ENCODE measurements around the gene USP47. TPM values are rescaled to one million over a fixed set of nuclear protein-coding genes. Genes with fewer than 3 reads are reported as not detected.

Gene USP47
- total and polyA plus RNA-seq, 5 experiments from 2014 or later, result 38.2 to 77.0 (median 54.3) TPM

DNA sequence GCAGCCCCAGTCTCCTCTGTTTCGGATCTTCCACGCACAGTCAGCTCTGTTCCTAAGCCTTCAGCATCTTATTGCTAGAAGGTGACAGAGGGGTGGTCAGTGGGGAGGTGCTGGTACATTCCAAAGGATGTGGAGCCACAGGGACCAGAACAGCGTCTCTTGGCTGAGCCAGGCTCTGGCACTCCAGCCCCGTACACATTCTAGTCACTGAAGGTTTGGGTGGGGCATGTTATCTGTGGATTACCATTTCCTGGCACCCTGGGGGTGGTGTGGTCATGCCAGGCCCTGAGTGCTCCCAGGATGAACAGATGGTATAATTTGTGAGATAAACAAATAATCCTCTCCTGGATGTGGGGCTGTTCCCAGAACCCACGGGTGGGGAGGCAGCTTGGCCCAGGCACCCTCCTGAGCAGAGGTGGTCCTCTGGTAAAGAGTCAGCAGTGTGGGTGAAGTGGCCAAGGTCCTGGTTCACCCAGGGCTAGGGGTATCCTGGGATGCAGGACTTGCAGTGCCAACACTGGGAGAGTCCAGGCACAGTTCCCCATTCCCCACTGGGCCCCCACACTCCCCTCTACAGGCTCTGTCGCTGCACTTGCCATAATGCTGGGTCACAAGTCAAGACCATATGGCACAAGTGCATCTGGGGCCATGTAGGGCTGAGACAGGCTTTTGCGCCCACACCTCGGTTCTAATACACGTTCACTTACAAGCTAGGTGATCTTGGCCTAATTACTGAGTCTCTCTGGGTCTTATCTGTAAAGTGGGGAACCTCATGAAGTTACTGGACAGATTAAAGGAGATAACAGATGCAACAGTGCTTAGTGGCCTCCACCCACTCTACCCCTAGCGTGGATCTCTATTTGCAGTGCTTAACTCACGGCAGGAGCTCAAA is 133.7 kb downstream of the USP47 start:
- no peaks in the 10 kb centered on the region for H3K36me3 Mint-ChIP-seq
- H3K27ac Mint-ChIP-seq, result peak overlapping the region in 2 of 10 donors; percentile 18 to 24
- H3K9me3 Mint-ChIP-seq, result no peaks in the 10 kb centered on the region
- DNase-seq, result no peak
- H3K27me3 Mint-ChIP-seq, result peaks cover 0 to under 1% (median 0%) of the 10 kb centered on the region in 5 donors
- POLR2A ChIA-PET, result interaction anchor here (0.9 kb wide), 1 partner anchor 9 kb away, joined by 3 read pairs; no protein-coding TSS in a partner anchor
- peaks cover 2 to 15% (median 9%) of the 10 kb centered on the region in 4 donors for H3K4me1 Mint-ChIP-seq
- H3K4me3 Mint-ChIP-seq, result no peak overlapping the region
- no peak for ATAC-seq

DNA sequence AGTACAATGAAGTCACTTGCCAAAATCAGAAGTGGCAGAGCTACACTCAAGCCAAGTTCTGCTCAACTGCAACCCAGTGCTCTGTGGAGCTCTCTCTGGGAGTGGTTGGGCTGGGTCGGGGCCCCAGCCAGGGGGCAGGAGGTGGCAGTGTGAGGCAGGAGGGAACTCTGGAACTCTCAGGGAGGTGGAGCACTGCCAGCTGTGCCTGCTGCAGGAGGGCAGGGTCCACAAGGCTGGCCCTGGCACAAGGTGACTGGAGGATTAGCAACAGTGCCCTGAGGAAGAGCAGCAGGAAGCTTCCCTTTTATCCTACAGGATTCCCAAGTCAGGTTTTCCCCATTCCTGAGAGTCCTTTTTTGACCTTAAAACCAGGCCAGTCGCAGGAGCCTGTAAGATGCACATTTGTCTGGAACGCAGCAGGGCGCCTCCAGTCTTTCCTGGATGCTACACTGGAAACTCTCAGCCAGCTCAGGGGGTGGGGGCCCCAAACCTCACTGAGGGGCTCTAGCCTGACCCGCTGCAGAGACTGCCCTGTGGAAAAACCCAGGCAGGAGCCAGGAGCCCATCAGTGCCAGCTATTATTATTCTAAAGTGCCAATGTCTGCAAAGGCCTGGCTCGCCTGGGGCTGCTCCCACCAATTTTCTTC is 134.8 kb downstream of the USP47 start:
- peak overlapping the region in 1 of 10 donors; percentile 18 for H3K27ac Mint-ChIP-seq
- ATAC-seq (no peak), DNase-seq (no peak)
- no peak overlapping the region for H3K4me3 Mint-ChIP-seq
- peaks cover 2 to 15% (median 9%) of the 10 kb centered on the region in 4 donors for H3K4me1 Mint-ChIP-seq
- no peaks in the 10 kb centered on the region for H3K36me3 Mint-ChIP-seq
- peaks cover 0 to 1% (median 0%) of the 10 kb centered on the region in 9 donors for H3K9me3 Mint-ChIP-seq
- POLR2A ChIA-PET, result no interaction called here
- H3K27me3 Mint-ChIP-seq, result no peaks in the 10 kb centered on the region

DNA sequence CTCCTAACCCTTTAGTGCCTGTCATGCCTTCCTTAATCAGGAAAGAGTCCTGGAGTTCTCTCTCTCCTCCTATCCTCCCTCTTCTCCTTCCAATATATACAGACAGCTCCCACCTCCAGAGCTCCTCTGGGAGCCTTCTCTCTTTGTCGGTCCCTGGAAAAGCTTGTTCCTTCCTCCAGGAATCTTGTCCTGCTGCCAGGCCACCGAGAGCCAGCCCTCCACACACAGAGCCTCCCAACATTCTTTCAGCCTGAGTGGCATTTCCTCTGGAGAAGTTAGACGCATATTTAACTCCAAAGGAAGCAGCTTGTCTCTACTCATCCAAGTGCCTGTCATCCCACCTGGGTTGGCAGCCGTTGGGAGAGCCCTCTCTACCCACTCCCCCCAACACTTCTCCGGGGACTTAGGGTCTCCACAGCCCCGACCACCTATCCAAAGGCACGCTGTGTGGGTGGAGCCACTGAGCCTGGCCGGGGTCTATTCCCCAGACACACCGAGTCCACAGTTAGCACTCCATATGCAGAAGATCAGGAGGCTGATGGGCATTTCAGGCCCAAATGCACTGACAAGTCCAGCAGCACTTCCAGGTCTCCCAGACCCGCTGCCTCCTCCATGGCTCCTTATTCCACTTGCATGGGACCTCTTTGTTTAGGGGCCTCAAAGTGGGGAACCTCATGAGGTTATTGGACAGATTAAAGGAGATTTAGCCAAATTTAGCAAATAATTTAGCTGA is 135.6 kb downstream of the USP47 start:
- POLR2A ChIA-PET, result no interaction called here
- Mint-ChIP-seq H3K9me3 (peaks cover 0 to 2% (median 0%) of the 10 kb centered on the region in 9 donors), H3K27me3 (no peaks in the 10 kb centered on the region), H3K27ac (peak overlapping the region in 1 of 10 donors; percentile 18), H3K36me3 (no peaks in the 10 kb centered on the region), H3K4me3 (no peak overlapping the region), H3K4me1 (peaks cover 2 to 15% (median 9%) of the 10 kb centered on the region in 4 donors)
- DNase-seq (no peak), ATAC-seq (no peak)

DNA sequence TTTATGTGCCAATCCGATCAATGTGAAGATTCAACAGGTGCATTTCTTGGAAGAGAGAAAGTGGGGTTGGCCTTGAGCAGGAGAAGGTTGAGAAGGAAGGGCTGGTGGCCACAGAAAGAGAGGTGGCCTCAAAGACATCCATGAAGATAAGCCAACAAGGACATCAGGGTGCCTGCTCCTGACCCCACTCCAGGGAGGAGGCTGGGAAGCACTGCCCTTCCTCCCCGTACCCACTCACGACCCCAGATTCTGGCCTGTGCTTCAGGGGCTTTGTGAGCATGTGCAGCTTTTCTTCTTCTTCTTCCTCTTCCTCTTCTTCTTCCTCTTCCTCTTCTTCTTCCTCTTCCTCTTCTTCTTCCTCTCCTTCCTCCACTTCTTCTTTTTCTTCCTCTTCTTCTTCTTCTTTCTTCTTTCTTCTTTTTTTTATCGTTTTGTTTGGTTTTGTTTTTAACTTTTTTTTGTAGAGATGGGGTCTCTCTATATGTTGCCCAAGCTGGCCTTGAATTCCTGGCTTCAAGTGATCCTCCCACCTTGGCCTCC is 136.4 kb downstream of the USP47 start:
- Mint-ChIP-seq H3K27ac (no peak overlapping the region), H3K9me3 (peaks cover 0 to 2% (median 0%) of the 10 kb centered on the region in 9 donors), H3K4me3 (no peak overlapping the region), H3K27me3 (no peaks in the 10 kb centered on the region), H3K4me1 (peaks cover 2 to 15% (median 9%) of the 10 kb centered on the region in 4 donors), H3K36me3 (no peaks in the 10 kb centered on the region)
- POLR2A ChIA-PET, result no interaction called here
- DNase-seq (no peak), ATAC-seq (no peak)

DNA sequence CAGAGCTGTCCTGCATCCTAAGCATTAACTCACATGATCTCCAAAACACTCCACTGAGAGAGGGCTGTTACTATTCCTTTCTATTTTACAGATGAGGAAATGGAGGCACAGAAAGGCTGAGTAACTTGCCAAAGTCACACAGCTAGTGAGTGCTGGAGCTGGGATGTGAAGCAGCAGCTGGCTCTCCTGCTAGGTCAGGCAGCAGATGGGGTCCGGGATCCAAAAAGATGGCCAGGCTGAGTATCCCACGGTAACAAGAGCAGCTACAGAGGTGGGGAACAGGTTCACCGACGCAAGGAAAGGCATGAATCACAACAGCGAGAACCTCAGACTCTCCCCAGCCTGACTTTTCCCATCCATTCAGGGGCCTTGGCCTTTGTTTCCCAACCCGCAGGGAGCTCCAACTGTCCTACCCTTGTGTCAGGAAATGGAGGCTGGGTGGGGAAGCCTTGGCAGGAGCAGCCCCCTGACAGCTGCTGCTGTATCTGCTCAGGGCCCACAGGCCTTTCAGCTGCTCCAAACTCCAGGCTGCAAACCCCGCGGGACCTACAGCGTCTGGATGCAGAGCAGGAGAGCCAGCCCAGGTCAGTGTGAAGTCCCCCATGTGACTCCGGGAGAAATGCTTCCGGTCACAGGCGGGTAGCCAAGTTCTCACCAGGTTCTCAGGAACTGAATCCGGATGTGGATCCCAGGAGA is 137.2 kb downstream of the USP47 start:
- peaks cover 2 to 15% (median 9%) of the 10 kb centered on the region in 4 donors for H3K4me1 Mint-ChIP-seq
- H3K4me3 Mint-ChIP-seq, result no peak overlapping the region
- no peaks in the 10 kb centered on the region for H3K27me3 Mint-ChIP-seq
- H3K27ac Mint-ChIP-seq, result no peak overlapping the region
- ATAC-seq (no peak), DNase-seq (no peak)
- H3K9me3 Mint-ChIP-seq, result peaks cover 0 to 2% (median 0%) of the 10 kb centered on the region in 9 donors
- no peaks in the 10 kb centered on the region for H3K36me3 Mint-ChIP-seq
- POLR2A ChIA-PET, result no interaction called here

DNA sequence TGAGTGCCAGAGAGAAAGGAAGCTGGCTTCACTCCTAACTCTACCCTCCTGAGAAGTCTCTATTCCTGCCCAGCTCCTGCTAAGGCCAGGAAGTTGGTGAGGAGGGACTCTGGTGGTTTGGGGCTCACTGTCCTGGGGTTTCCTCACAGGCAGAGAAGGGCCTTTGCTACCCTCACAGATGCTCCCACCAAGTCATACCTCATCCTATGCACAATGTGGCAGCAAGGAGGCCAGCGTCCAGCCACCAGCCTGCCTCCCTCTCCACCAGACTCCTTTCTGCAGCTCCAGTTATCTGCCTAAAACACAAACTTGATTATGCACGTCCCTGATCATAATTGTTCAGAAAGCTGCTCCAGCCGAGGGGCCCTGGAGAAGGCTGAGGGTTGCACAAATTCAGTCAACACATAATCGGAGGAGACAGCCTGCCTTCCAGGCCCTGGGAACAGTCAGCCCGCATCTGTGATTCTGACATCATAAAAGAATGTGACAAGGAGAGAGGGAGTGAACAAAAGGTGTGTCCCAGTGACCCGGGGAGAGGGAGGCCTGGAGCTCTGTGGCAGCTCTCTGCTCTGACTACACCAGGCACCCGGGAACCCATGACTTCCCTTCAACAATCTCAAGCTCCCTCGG is 137.8 kb downstream of the USP47 start:
- peaks cover 0 to 2% (median 0%) of the 10 kb centered on the region in 9 donors for H3K9me3 Mint-ChIP-seq
- no peak overlapping the region for H3K27ac Mint-ChIP-seq
- H3K4me1 Mint-ChIP-seq, result peaks cover 2 to 15% (median 8%) of the 10 kb centered on the region in 4 donors
- no peak overlapping the region for H3K4me3 Mint-ChIP-seq
- no peak for ATAC-seq
- POLR2A ChIA-PET, result no interaction called here
- DNase-seq, result no peak
- no peaks in the 10 kb centered on the region for H3K27me3 Mint-ChIP-seq
- no peaks in the 10 kb centered on the region for H3K36me3 Mint-ChIP-seq

DNA sequence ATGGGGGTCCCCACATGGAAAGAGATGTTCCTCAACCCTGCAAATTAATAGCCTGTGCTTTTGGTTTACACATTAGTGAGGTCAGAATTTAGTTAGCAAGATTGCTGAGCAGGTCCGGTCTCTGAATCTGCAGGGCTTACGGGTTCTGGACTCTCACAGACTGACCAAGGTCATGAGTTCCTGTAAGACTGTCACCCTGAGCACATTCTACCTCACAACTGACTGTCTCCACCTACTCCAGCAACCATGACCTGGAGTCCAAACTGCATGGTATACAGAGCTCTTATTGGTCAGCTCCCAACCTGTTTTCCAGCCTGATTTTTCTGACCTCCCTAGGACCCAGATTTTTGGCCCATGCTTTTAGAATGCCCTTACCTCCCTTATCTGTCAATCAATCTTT is 138.4 kb downstream of the USP47 start:
- peaks cover 0 to 2% (median 0%) of the 10 kb centered on the region in 9 donors for H3K9me3 Mint-ChIP-seq
- H3K4me1 Mint-ChIP-seq, result peaks cover under 1 to 9% (median 4%) of the 10 kb centered on the region in 4 donors
- H3K36me3 Mint-ChIP-seq, result no peaks in the 10 kb centered on the region
- H3K27ac Mint-ChIP-seq, result no peak overlapping the region
- H3K27me3 Mint-ChIP-seq, result no peaks in the 10 kb centered on the region
- H3K4me3 Mint-ChIP-seq, result no peak overlapping the region
- no peak for ATAC-seq
- POLR2A ChIA-PET, result no interaction called here
- no peak for DNase-seq

DNA sequence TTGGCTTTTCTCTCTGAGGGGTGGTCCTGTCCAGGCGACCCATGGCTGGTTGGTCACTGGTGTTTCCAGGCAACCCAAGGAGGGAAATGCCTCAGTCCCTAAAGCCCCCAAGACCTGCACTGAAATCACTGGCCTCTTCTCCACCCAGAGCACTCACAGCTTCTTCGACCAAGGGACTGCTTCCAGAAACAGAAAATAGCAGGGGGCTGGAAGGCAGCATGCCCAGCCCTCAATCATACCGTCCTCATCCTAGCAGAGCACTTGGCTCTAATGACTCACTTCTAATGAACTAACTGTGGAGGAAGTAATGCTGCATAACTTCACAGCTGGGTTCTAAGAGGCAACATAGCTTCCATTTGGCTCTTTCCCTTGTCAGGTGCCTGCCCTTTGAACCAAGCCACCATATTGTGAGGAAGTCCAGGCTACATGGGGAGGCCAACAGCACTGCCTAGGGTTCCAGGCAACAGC is 139.1 kb downstream of the USP47 start:
- peaks cover 0 to 2% (median 2%) of the 10 kb centered on the region in 4 donors for H3K4me1 Mint-ChIP-seq
- H3K27me3 Mint-ChIP-seq, result no peaks in the 10 kb centered on the region
- H3K4me3 Mint-ChIP-seq, result no peak overlapping the region
- DNase-seq, result no peak
- peaks cover 0 to 2% (median 0%) of the 10 kb centered on the region in 9 donors for H3K9me3 Mint-ChIP-seq
- POLR2A ChIA-PET, result no interaction called here
- no peak overlapping the region for H3K27ac Mint-ChIP-seq
- ATAC-seq, result no peak
- no peaks in the 10 kb centered on the region for H3K36me3 Mint-ChIP-seq

DNA sequence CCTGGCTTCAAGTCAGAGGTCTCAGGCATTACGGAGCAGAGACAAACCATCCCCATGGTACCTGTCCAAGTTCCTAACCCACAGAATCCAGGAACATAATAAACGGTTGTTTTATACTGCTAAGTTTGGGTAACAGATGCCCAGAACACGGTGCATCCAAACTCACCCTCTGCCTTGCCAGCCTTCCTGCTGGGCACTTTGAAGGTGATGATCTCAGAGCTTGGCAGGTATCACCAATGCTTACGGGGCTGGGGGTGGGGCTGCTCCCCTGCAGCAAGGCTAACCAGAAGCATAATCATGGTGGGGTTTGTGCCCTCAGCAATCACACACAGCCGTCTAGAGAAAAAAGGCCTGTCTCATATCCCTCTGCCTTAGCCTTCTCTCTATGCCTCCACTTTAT is 139.6 kb downstream of the USP47 start:
- POLR2A ChIA-PET, result no interaction called here
- Mint-ChIP-seq H3K27me3 (no peaks in the 10 kb centered on the region), H3K4me1 (peaks cover 0 to 2% (median 0%) of the 10 kb centered on the region in 4 donors), H3K9me3 (peaks cover 0 to 2% (median 0%) of the 10 kb centered on the region in 9 donors), H3K36me3 (no peaks in the 10 kb centered on the region), H3K4me3 (no peak overlapping the region), H3K27ac (no peak overlapping the region)
- DNase-seq, result no peak
- ATAC-seq, result no peak

DNA sequence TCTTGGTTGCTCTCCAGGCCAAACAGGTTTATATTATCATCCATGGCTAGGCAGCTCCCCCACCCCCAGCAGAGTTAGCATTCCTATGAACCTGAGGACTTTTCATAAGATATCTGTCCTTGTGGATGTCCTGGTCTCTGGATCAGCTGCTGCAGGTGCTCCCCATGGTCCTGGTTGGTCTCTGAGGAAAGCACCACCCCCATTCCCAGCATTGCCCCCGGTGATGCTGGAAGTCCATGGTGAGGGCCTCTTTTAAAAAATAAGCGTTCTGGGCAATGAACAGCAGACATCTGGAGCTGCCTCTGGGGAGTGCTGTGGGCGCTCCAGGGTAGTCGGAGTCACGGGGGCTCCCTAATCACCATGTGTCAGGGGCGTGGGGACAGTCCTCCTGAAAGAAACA is 140.1 kb downstream of the USP47 start:
- POLR2A ChIA-PET, result no interaction called here
- no peaks in the 10 kb centered on the region for H3K36me3 Mint-ChIP-seq

DNA sequence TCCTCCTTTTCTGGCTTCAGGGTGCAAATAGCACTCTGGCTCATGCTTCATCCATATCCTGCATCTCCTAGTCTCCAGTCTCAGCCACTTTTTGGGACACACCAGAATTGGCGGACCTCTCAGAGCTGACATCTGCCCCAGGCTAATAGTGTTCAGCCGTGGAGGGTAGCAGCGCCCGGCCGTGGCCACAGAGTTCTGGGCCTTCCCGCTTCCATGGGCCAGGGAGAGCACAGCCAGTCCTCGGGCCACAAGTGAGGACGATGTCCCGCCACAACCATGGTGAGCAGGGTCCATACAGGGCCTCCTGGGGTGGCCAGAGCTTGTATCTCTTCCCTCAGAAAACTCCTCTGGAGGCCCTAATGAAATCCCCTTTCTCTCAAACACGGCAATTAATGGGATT is 140.7 kb downstream of the USP47 start:
- H3K27ac Mint-ChIP-seq, result no peak overlapping the region
- POLR2A ChIA-PET, result no interaction called here
- H3K4me1 Mint-ChIP-seq, result peaks cover 0 to 1% (median under 1%) of the 10 kb centered on the region in 4 donors
- no peak for ATAC-seq
- H3K9me3 Mint-ChIP-seq, result peaks cover 0 to 2% (median 0%) of the 10 kb centered on the region in 9 donors
- DNase-seq, result no peak
- H3K27me3 Mint-ChIP-seq, result no peaks in the 10 kb centered on the region
- no peaks in the 10 kb centered on the region for H3K36me3 Mint-ChIP-seq
- no peak overlapping the region for H3K4me3 Mint-ChIP-seq

More for the DNA sequence above, 140.1 kb downstream of the USP47 start:
- Mint-ChIP-seq H3K4me1 (peaks cover 0 to 2% (median 0%) of the 10 kb centered on the region in 4 donors), H3K27me3 (no peaks in the 10 kb centered on the region), H3K4me3 (no peak overlapping the region), H3K9me3 (peaks cover 0 to 2% (median 0%) of the 10 kb centered on the region in 9 donors), H3K27ac (no peak overlapping the region)
- DNase-seq (no peak), ATAC-seq (no peak)

Measured in naive thymus-derived CD8-positive, alpha-beta T cell (primary cell).